Measurements from ENCODE around the gene LRRC2.

GRCh38 chr3:46466273-46466672 lies 99.8 kb downstream of the LRRC2 start:
- TF ChIP-seq, protein P1, sequence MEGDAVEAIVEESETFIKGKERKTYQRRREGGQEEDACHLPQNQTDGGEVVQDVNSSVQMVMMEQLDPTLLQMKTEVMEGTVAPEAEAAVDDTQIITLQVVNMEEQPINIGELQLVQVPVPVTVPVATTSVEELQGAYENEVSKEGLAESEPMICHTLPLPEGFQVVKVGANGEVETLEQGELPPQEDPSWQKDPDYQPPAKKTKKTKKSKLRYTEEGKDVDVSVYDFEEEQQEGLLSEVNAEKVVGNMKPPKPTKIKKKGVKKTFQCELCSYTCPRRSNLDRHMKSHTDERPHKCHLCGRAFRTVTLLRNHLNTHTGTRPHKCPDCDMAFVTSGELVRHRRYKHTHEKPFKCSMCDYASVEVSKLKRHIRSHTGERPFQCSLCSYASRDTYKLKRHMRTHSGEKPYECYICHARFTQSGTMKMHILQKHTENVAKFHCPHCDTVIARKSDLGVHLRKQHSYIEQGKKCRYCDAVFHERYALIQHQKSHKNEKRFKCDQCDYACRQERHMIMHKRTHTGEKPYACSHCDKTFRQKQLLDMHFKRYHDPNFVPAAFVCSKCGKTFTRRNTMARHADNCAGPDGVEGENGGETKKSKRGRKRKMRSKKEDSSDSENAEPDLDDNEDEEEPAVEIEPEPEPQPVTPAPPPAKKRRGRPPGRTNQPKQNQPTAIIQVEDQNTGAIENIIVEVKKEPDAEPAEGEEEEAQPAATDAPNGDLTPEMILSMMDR (IDR thresholded peaks at IDR 0.05): no peak
- no peak for TF ChIP-seq EP300 (IDR thresholded peaks at IDR 0.05)
- no peak for TF ChIP-seq POLR2A (IDR thresholded peaks at IDR 0.05)

All from tibial nerve (tissue), 4 donors.